Activated CD8-positive, alpha-beta memory T cell treated with anti-CD3 and anti-CD28 coated beads, Interleukin-2, amount 10 ng/mL, durations not matched to agents 7 days and 5 days (primary cell): Measurements from ENCODE around the gene PRKACG. TPM values are rescaled to one million over a fixed set of nuclear protein-coding genes. Genes with fewer than 3 reads are reported as not detected.

ENCODE experiments used
- ATAC-seq: fragments of 150-1000 bp; cut with Tn5 transposase; one replicate; pipeline ENCODE4 v1.10.0; 2021; ENCODE audit warnings: moderate library complexity
- CTCF ChIA-PET: fragments of 350-600 bp; sonication (Branson Sonifier 250); formaldehyde crosslinking; loops from one replicate; lab custom pipeline; 2021; ENCODE audit warnings: antibody characterized with exemption; lab: Charles Lee
- DNase-seq: peaks from one replicate; pipeline ENCODE4 v3.0.0-alpha.2; 2020
- H3K27ac Mint-ChIP-seq: one replicate; pipeline ENCODE4 v1.8.0; 2021; ENCODE audit warnings: mild to moderate bottlenecking, mixed read lengths
- H3K27me3 Mint-ChIP-seq: one replicate; pipeline ENCODE4 v1.8.0; 2021; ENCODE audit warnings: mixed read lengths
- H3K36me3 Mint-ChIP-seq: one replicate; pipeline ENCODE4 v1.8.0; 2021; ENCODE audit warnings: mild to moderate bottlenecking, mixed read lengths
- H3K4me1 Mint-ChIP-seq: one replicate; pipeline ENCODE4 v1.8.0; 2021; ENCODE audit warnings: mixed read lengths
- H3K4me3 Mint-ChIP-seq: one replicate; pipeline ENCODE4 v1.8.0; 2021; ENCODE audit warnings: mild to moderate bottlenecking, moderate library complexity, mixed read lengths
- H3K9me3 Mint-ChIP-seq: one replicate; pipeline ENCODE4 v1.8.0; 2022; ENCODE audit warnings: low read depth, mixed read lengths
- total RNA-seq, 2 experiments: library from RNA; stranded (reverse); gene quantifications; one replicate each; pipeline ENCODE4 v1.2.3, GENCODE V29; 2021

The PRKACG gene
- total RNA-seq, 2 experiments from 2014 or later: not detected

DNA sequence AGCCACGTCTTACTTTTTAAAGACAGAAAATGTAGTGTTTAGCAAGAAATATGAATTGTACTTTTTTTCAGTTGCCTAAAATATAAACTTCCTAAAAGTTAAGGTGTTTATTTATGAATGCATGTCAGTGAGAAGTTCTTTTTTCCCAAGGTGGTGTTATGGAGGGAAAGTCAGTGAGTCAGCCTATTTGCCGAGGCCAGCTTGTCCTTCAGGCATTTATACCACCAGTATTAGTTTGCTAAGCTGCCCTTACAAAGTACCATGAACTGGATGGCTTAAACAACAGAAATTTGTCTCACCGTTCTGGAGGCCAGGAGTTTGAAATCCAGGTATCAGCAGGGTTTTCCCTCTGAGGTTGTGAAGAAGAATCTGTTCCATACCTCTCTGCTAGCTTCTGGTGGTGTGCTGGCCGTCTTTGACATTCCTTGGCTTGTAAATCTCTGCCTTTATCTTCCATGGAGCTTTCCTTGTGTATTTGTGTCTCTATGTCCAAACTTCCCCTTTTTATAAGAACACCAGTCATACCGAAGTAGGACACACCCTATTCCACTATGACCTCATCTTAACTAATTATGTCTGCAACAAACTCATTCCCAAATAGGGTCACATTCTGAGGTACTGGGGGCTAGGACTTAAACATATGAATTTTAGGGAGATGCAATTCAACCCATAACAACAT lies 38.4 kb downstream of the PRKACG start:
- Mint-ChIP-seq H3K27ac (peak overlapping the region; percentile 88), H3K9me3 (no peaks in the 10 kb centered on the region), H3K27me3 (no peaks in the 10 kb centered on the region), H3K4me1 (peaks cover 69% of the 10 kb centered on the region), H3K4me3 (peak overlapping the region; percentile 40), H3K36me3 (peaks cover 23% of the 10 kb centered on the region)
- ATAC-seq: no peak
- CTCF ChIA-PET: interaction anchor here (1.2 to 1.8 kb wide), 2 partner anchors 9 to 38 kb away, joined by 3 to 6 read pairs; no protein-coding TSS in a partner anchor
- DNase-seq: no peak

DNA sequence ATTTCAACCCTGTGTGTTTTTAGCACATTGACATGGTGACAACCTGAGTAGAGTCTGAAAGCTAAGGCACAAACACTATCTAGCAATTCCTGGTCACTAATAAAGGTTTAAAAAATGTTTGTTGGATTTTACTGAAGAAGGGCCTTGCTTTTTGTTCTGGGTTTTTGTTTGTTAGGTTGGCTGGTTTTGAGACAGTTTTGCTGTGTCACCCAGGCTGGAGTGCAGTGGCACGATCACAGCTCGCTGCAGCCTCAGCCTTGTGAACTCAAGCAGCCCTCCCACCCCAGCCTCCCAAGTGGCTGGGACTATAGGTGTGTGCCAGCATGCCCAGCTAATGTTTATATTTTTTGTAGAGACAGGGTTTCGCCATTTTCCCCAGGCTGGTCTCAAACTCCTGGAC lies 39.0 kb downstream of the PRKACG start:
- peaks cover 63% of the 10 kb centered on the region for H3K4me1 Mint-ChIP-seq

DNA sequence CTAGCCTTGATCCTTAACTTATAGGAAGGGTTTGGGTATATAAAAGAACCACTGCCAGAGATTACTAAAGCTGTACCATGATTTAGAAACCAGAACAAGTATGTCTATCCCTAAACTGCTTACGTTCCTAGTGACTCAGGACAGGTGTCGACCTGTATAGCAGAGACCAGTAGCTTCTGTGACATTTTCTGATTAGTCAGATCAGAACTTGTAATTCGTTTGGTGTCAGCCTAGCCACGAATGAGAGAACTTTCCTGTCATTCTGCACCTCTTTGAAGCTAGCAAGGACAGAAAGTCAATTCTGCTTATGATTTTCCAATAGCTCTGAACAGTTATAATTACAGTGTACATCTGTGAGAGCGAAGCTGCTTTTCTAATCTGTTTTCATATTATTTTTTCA lies 39.5 kb downstream of the PRKACG start:
- CTCF ChIA-PET: interaction anchor here (0.6 to 2.4 kb wide), 6 partner anchors 8 to 61 kb away, joined by 3 to 7 read pairs (median 4); partner anchors contain the start of gene FXN
- H3K4me3 Mint-ChIP-seq: peak overlapping the region; percentile 40
- peak; percentile 93 for ATAC-seq
- peak overlapping the region; percentile 88 for H3K27ac Mint-ChIP-seq
- peaks cover 59% of the 10 kb centered on the region for H3K4me1 Mint-ChIP-seq
- DNase-seq: peak; percentile 63
- no peaks in the 10 kb centered on the region for H3K9me3 Mint-ChIP-seq
- no peaks in the 10 kb centered on the region for H3K27me3 Mint-ChIP-seq
- peaks cover 23% of the 10 kb centered on the region for H3K36me3 Mint-ChIP-seq

More for the DNA sequence above, 39.0 kb downstream of the PRKACG start:
- H3K27ac Mint-ChIP-seq: peak overlapping the region; percentile 88
- no peaks in the 10 kb centered on the region for H3K27me3 Mint-ChIP-seq
- CTCF ChIA-PET: interaction anchor here (1.1 to 2.4 kb wide), 4 partner anchors 9 to 61 kb away, joined by 4 to 7 read pairs (median 5); partner anchors contain the start of gene FXN
- no peaks in the 10 kb centered on the region for H3K9me3 Mint-ChIP-seq
- H3K4me3 Mint-ChIP-seq: peak overlapping the region; percentile 40
- DNase-seq: no peak
- peaks cover 23% of the 10 kb centered on the region for H3K36me3 Mint-ChIP-seq
- peak; percentile 8 for ATAC-seq

DNA sequence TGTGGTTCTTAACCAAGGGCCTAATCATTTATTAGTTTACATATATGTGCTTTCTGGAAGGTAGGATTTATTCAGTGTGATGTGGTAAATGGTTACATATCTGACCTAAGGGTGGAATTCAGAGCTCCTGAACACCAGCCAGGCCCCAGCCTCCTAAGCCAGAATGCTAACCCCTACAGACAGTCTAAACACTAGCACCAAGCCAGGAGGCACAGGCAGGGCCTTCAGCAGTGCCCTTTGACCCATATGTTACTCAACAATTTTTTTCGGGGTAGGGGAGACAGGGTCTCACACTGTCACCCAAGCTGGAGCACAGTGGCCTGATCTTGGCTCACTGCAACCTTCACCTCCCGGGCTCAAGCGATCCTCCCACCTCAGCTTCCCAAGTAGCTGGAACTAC lies 40.3 kb downstream of the PRKACG start:
- Mint-ChIP-seq H3K4me1 (peaks cover 50% of the 10 kb centered on the region), H3K36me3 (peaks cover 21% of the 10 kb centered on the region), H3K4me3 (peak overlapping the region; percentile 40), H3K27me3 (no peaks in the 10 kb centered on the region), H3K27ac (peak overlapping the region; percentile 88), H3K9me3 (no peaks in the 10 kb centered on the region)
- no peak for ATAC-seq
- no peak for DNase-seq
- CTCF ChIA-PET: interaction anchor here (1.1 to 2.4 kb wide), 5 partner anchors 11 to 62 kb away, joined by 3 to 7 read pairs (median 4); partner anchors contain the start of gene FXN

DNA sequence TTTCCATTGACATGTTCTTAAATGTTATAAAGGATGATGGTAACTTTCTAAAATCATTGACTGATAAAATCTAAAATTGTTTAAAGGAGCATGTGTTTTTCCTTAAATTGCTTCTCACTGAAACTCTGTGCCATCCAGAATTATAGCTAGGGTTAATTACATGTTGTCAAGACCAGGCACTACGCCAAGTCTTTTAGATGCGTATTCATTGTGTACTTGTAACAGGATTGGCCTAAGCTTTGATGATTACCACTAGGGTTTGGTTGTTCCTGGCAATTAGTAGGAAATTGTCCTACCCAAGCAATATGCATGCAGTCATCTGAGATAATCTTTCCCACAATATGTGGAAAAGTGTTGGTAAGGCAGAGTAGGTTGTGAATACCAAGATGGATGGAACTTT lies 43.8 kb downstream of the PRKACG start:
- Mint-ChIP-seq H3K9me3 (no peaks in the 10 kb centered on the region), H3K4me1 (peaks cover 37% of the 10 kb centered on the region), H3K36me3 (peaks cover 16% of the 10 kb centered on the region), H3K27me3 (no peaks in the 10 kb centered on the region), H3K4me3 (no peak overlapping the region), H3K27ac (no peak overlapping the region)
- no peak for DNase-seq
- CTCF ChIA-PET: no interaction called here
- no peak for ATAC-seq

DNA sequence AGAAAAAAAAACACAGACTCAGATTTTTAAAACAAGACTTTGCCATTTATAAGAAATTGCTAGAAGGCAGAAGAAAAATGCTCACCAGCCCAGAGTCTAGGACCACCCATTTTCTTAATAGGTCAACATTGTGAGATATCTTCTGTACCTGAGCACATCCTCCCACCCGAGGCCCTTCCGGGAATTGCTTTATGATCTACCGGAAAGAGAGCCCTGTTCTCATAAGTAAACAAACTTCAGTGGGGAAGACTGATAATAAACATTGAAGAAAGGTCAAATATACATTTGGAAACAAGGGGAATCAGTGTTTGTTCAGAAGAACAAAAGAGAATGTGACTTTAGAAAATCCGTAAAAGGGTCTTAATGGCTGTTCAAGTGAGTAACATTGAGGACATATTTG lies 44.4 kb downstream of the PRKACG start:
- CTCF ChIA-PET: no interaction called here
- H3K9me3 Mint-ChIP-seq: no peaks in the 10 kb centered on the region
- H3K4me1 Mint-ChIP-seq: peaks cover 32% of the 10 kb centered on the region
- DNase-seq: no peak
- no peak for ATAC-seq
- H3K27me3 Mint-ChIP-seq: no peaks in the 10 kb centered on the region
- H3K4me3 Mint-ChIP-seq: no peak overlapping the region
- no peak overlapping the region for H3K27ac Mint-ChIP-seq
- H3K36me3 Mint-ChIP-seq: peaks cover 16% of the 10 kb centered on the region

DNA sequence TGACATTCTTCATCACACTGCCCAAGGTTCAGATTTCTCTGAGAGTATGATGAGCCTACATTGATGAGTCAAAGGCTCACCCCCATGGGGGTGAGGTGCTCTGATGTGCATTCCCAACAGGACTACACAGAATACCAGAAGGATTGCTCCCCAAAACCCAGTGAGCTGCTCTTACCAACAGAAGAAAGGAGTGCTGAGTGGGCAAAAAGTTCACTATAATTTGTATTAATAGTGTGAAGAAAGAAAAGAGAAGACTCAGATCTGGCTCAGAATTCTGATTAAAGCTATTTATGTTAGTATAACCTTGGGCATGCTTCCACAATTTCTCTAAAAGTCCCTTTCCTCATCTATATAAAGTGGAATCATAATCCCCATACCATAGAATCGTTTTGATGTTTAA lies 46.1 kb downstream of the PRKACG start:
- peaks cover 18% of the 10 kb centered on the region for H3K4me1 Mint-ChIP-seq
- DNase-seq: no peak
- CTCF ChIA-PET: interaction anchor here (1.0 to 1.1 kb wide), 2 partner anchors 11 to 14 kb away, joined by 3 read pairs; no protein-coding TSS in a partner anchor

DNA sequence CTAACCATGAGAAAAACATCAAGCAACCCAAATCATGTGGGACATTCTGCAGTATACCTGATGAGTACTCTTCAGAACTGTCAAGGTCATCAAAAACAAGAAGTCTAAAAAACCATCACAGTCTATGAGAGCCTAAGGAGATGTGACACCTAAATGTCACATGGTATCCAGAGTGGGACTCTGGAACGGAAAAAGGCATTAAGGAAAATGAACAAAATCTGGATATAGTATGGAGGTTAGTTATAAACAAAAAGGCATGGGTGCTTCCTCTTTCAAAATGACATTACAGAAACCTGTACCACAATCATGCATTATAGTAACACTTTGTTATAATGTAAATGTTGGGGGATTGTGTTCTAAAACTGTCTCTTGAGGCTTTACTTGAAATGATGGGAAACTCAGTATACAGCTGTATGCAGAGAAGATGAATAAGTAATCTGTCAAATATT lies 47.4 kb downstream of the PRKACG start:
- CTCF ChIA-PET: interaction anchor here (0.8 to 1.1 kb wide), 3 partner anchors 8 to 12 kb away, joined by 3 read pairs; no protein-coding TSS in a partner anchor
- no peak for DNase-seq
- no peak overlapping the region for H3K27ac Mint-ChIP-seq
- H3K27me3 Mint-ChIP-seq: peaks cover 10% of the 10 kb centered on the region
- no peak for ATAC-seq
- H3K36me3 Mint-ChIP-seq: peaks cover 10% of the 10 kb centered on the region
- H3K4me3 Mint-ChIP-seq: no peak overlapping the region
- H3K9me3 Mint-ChIP-seq: no peaks in the 10 kb centered on the region
- H3K4me1 Mint-ChIP-seq: peaks cover 13% of the 10 kb centered on the region

More for the DNA sequence above, 46.1 kb downstream of the PRKACG start:
- no peaks in the 10 kb centered on the region for H3K9me3 Mint-ChIP-seq
- H3K27me3 Mint-ChIP-seq: peaks cover 2% of the 10 kb centered on the region
- no peak overlapping the region for H3K27ac Mint-ChIP-seq
- peaks cover 17% of the 10 kb centered on the region for H3K36me3 Mint-ChIP-seq
- H3K4me3 Mint-ChIP-seq: no peak overlapping the region
- ATAC-seq: no peak

DNA sequence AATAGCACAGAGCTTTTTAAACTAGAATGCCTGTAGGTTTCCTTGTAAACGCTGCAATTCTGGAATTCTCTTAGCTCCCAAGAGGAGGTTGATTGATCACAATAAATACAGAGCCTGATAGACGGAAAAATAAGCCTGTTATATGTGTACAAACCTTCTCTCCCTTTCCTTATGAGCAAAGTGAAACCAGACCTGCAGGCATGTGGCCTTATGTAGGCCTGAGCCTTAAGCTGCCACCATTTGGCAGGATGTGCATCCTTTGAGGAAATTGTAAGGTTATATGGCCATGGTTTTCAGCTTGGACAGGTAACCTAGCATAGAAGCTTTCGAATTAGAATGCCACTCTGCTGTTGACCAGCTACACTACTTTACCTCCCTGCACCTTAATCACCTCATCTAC lies 49.1 kb downstream of the PRKACG start:
- no peak overlapping the region for H3K27ac Mint-ChIP-seq
- DNase-seq (no peak), ATAC-seq (no peak)
- H3K9me3 Mint-ChIP-seq: no peaks in the 10 kb centered on the region
- peaks cover 23% of the 10 kb centered on the region for H3K27me3 Mint-ChIP-seq
- peaks cover 6% of the 10 kb centered on the region for H3K36me3 Mint-ChIP-seq
- no peak overlapping the region for H3K4me3 Mint-ChIP-seq
- peaks cover 11% of the 10 kb centered on the region for H3K4me1 Mint-ChIP-seq
- CTCF ChIA-PET: interaction anchor here (0.9 kb wide), 1 partner anchor 10 kb away, joined by 3 read pairs; no protein-coding TSS in a partner anchor

DNA sequence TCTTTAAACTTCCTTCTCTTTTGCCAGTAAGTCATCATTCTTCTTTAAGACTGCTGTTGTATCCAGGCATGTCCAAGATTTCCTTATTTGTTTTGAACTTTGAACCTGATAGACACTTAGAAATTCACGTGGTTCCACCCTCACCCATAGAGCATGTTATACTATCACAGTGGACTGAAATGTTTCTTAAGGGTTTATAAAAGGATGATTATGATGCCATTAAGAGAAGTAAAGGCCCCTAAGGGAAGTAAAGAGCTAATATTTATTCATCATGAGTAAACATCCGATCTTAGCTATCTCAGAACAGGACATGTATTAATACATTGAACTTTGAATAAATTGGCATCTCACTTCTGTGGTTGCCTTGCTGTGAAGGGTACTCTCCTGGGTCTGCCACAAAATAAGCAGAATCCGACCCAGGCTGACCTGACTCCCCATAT lies 49.8 kb downstream of the PRKACG start:
- CTCF ChIA-PET: interaction anchor here (0.9 kb wide), 1 partner anchor 32 kb away, joined by 4 read pairs; no protein-coding TSS in a partner anchor
- ATAC-seq (no peak), DNase-seq (no peak)
- H3K27me3 Mint-ChIP-seq: peaks cover 24% of the 10 kb centered on the region
- H3K36me3 Mint-ChIP-seq: peaks cover 6% of the 10 kb centered on the region
- H3K4me3 Mint-ChIP-seq: no peak overlapping the region
- peaks cover 11% of the 10 kb centered on the region for H3K4me1 Mint-ChIP-seq
- no peak overlapping the region for H3K27ac Mint-ChIP-seq
- no peaks in the 10 kb centered on the region for H3K9me3 Mint-ChIP-seq

DNA sequence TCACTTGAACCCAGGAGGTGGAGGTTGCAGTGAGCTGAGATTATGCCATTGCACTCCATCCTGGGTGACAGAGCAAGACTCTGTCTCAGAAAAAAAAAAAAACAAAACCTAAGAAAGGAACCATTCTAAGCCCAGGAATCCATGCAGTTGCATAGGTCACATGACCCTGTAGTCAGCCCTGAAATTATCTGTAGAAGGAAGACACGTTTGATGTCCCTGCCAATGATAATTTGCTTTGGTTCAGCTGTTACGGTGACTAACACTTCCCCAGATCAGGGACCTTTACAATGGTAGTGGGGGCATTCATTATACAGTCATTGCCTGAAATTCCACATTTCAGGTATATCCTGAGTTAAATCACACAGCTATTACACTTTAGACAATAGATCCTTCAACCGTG lies 50.5 kb downstream of the PRKACG start:
- peaks cover 11% of the 10 kb centered on the region for H3K4me1 Mint-ChIP-seq
- H3K4me3 Mint-ChIP-seq: no peak overlapping the region
- H3K9me3 Mint-ChIP-seq: no peaks in the 10 kb centered on the region
- ATAC-seq (no peak), DNase-seq (no peak)
- peaks cover 24% of the 10 kb centered on the region for H3K27me3 Mint-ChIP-seq
- CTCF ChIA-PET: interaction anchor here (0.9 to 1.7 kb wide), 2 partner anchors 32 to 36 kb away, joined by 3 to 4 read pairs; no protein-coding TSS in a partner anchor
- H3K36me3 Mint-ChIP-seq: peaks cover 6% of the 10 kb centered on the region
- no peak overlapping the region for H3K27ac Mint-ChIP-seq
